Activated T-helper 17 cell treated with anti-CD3 and anti-CD28 coated beads, Interleukin-2, amount 50 U/mL, for 72 hours (primary cell): Measurements from ENCODE around the gene MYBPC2. TPM values are rescaled to one million over a fixed set of nuclear protein-coding genes. Genes with fewer than 3 reads are reported as not detected.

ENCODE experiments used
- ATAC-seq: fragments of 150-1000 bp; cut with Tn5 transposase; replicated peaks from 2 replicates; pipeline ENCODE4 v1.10.0; 2021; ENCODE audit warnings: mild to moderate bottlenecking, moderate library complexity
- H3K27ac Mint-ChIP-seq: one replicate; pipeline ENCODE4 v1.8.0; 2022; ENCODE audit warnings: mixed read lengths
- H3K27me3 Mint-ChIP-seq: one replicate; pipeline ENCODE4 v1.8.0; 2022; ENCODE audit warnings: mixed read lengths
- H3K36me3 Mint-ChIP-seq: one replicate; pipeline ENCODE4 v1.8.0; 2022; ENCODE audit warnings: low read depth, mild to moderate bottlenecking, mixed read lengths
- H3K4me1 Mint-ChIP-seq: one replicate; pipeline ENCODE4 v1.8.0; 2022; ENCODE audit warnings: mixed read lengths
- H3K4me3 Mint-ChIP-seq: one replicate; pipeline ENCODE4 v1.8.0; 2022; ENCODE audit warnings: mild to moderate bottlenecking, mixed read lengths
- H3K9me3 Mint-ChIP-seq: one replicate; pipeline ENCODE4 v1.8.0; 2022; ENCODE audit warnings: mixed read lengths
- total RNA-seq, 2 donors: library from RNA; stranded (reverse); gene quantifications; one replicate each; pipeline ENCODE4 v1.2.3, GENCODE V29; 2022

MYBPC2 gene
- total RNA-seq, 2 donors from 2014 or later = 0.28 to 4.6 TPM

GRCh38 chr19:50482271-50482855, 49.7 kb downstream of the MYBPC2 start:
- H3K9me3 Mint-ChIP-seq = no peaks in the 10 kb centered on the region
- peaks cover 74% of the 10 kb centered on the region for H3K36me3 Mint-ChIP-seq
- H3K27me3 Mint-ChIP-seq = no peaks in the 10 kb centered on the region
- no peak overlapping the region for H3K27ac Mint-ChIP-seq
- no peak overlapping the region for H3K4me3 Mint-ChIP-seq
- no peak for ATAC-seq
- H3K4me1 Mint-ChIP-seq = peaks cover 5% of the 10 kb centered on the region

GRCh38 chr19:50482916-50483315, 50.2 kb downstream of the MYBPC2 start:
- H3K4me1 Mint-ChIP-seq = no peaks in the 10 kb centered on the region
- H3K4me3 Mint-ChIP-seq = no peak overlapping the region
- H3K9me3 Mint-ChIP-seq = no peaks in the 10 kb centered on the region
- H3K36me3 Mint-ChIP-seq = peaks cover 69% of the 10 kb centered on the region
- H3K27ac Mint-ChIP-seq = no peak overlapping the region
- H3K27me3 Mint-ChIP-seq = no peaks in the 10 kb centered on the region
- ATAC-seq = no peak

GRCh38 chr19:50485284-50485955, 52.7 kb downstream of the MYBPC2 start:
- ATAC-seq = no peak
- Mint-ChIP-seq H3K27me3 (no peaks in the 10 kb centered on the region), H3K36me3 (peaks cover 50% of the 10 kb centered on the region), H3K9me3 (no peaks in the 10 kb centered on the region), H3K27ac (no peak overlapping the region), H3K4me3 (no peak overlapping the region), H3K4me1 (peaks cover 13% of the 10 kb centered on the region)

- peaks cover 43% of the 10 kb centered on the region for H3K36me3 Mint-ChIP-seq
- H3K27ac Mint-ChIP-seq = no peak overlapping the region
- no peaks in the 10 kb centered on the region for H3K9me3 Mint-ChIP-seq
- ATAC-seq = peak; percentile 39
- peaks cover 26% of the 10 kb centered on the region for H3K4me1 Mint-ChIP-seq
- no peak overlapping the region for H3K4me3 Mint-ChIP-seq
- no peaks in the 10 kb centered on the region for H3K27me3 Mint-ChIP-seq
These were observed 54.3 kb downstream of the MYBPC2 start for GRCh38 chr19:50486823-50487515.

GRCh38 chr19:50488389-50489194, 55.9 kb downstream of the MYBPC2 start:
- H3K4me1 Mint-ChIP-seq = peaks cover 32% of the 10 kb centered on the region
- ATAC-seq = no peak
- no peak overlapping the region for H3K4me3 Mint-ChIP-seq
- no peaks in the 10 kb centered on the region for H3K27me3 Mint-ChIP-seq
- H3K9me3 Mint-ChIP-seq = no peaks in the 10 kb centered on the region
- H3K36me3 Mint-ChIP-seq = peaks cover 29% of the 10 kb centered on the region
- peak overlapping the region; percentile 64 for H3K27ac Mint-ChIP-seq

- Mint-ChIP-seq H3K36me3 (peaks cover 20% of the 10 kb centered on the region), H3K27me3 (no peaks in the 10 kb centered on the region)
These were observed 56.8 kb downstream of the MYBPC2 start for GRCh38 chr19:50489461-50490011.

GRCh38 chr19:50490411-50490811, 57.7 kb downstream of the MYBPC2 start:
- Mint-ChIP-seq H3K9me3 (no peaks in the 10 kb centered on the region), H3K4me3 (no peak overlapping the region), H3K36me3 (peaks cover 11% of the 10 kb centered on the region), H3K4me1 (peaks cover 38% of the 10 kb centered on the region), H3K27me3 (no peaks in the 10 kb centered on the region), H3K27ac (peak overlapping the region; percentile 71)
- ATAC-seq = no peak

More at GRCh38 chr19:50489461-50490011, 56.8 kb downstream of the MYBPC2 start:
- no peak for ATAC-seq
- H3K4me3 Mint-ChIP-seq = no peak overlapping the region
- H3K4me1 Mint-ChIP-seq = peaks cover 36% of the 10 kb centered on the region
- H3K9me3 Mint-ChIP-seq = no peaks in the 10 kb centered on the region
- peak overlapping the region; percentile 64 for H3K27ac Mint-ChIP-seq

- no peak overlapping the region for H3K4me3 Mint-ChIP-seq
- no peaks in the 10 kb centered on the region for H3K27me3 Mint-ChIP-seq
- H3K9me3 Mint-ChIP-seq = no peaks in the 10 kb centered on the region
- no peak for ATAC-seq
- H3K36me3 Mint-ChIP-seq = peaks cover 7% of the 10 kb centered on the region
- peaks cover 38% of the 10 kb centered on the region for H3K4me1 Mint-ChIP-seq
- peak overlapping the region; percentile 71 for H3K27ac Mint-ChIP-seq
These were observed 58.3 kb downstream of the MYBPC2 start for GRCh38 chr19:50490991-50491472.

- Mint-ChIP-seq H3K36me3 (no peaks in the 10 kb centered on the region), H3K4me3 (peak overlapping the region; percentile 34)
- ATAC-seq = peak; percentile 84
These were observed 59.8 kb downstream of the MYBPC2 start for GRCh38 chr19:50492303-50493052.

GRCh38 chr19:50493171-50493570, 60.5 kb downstream of the MYBPC2 start:
- ATAC-seq = no peak
- no peaks in the 10 kb centered on the region for H3K36me3 Mint-ChIP-seq
- peaks cover 38% of the 10 kb centered on the region for H3K4me1 Mint-ChIP-seq
- no peaks in the 10 kb centered on the region for H3K27me3 Mint-ChIP-seq
- H3K4me3 Mint-ChIP-seq = no peak overlapping the region
- H3K27ac Mint-ChIP-seq = no peak overlapping the region
- no peaks in the 10 kb centered on the region for H3K9me3 Mint-ChIP-seq

More at GRCh38 chr19:50492303-50493052, 59.8 kb downstream of the MYBPC2 start:
- H3K27me3 Mint-ChIP-seq = no peaks in the 10 kb centered on the region
- H3K9me3 Mint-ChIP-seq = no peaks in the 10 kb centered on the region
- peak overlapping the region; percentile 71 for H3K27ac Mint-ChIP-seq
- H3K4me1 Mint-ChIP-seq = peaks cover 38% of the 10 kb centered on the region

- no peaks in the 10 kb centered on the region for H3K27me3 Mint-ChIP-seq
- H3K27ac Mint-ChIP-seq = peak overlapping the region; percentile 73
- no peak for ATAC-seq
These were observed 61.7 kb downstream of the MYBPC2 start for GRCh38 chr19:50494186-50495019.

GRCh38 chr19:50495020-50495531, 62.4 kb downstream of the MYBPC2 start:
- no peak for ATAC-seq
- Mint-ChIP-seq H3K9me3 (no peaks in the 10 kb centered on the region), H3K27ac (peak overlapping the region; percentile 73), H3K4me3 (no peak overlapping the region), H3K4me1 (peaks cover 27% of the 10 kb centered on the region), H3K27me3 (no peaks in the 10 kb centered on the region), H3K36me3 (no peaks in the 10 kb centered on the region)

More at GRCh38 chr19:50494186-50495019, 61.7 kb downstream of the MYBPC2 start:
- Mint-ChIP-seq H3K9me3 (no peaks in the 10 kb centered on the region), H3K4me1 (peaks cover 31% of the 10 kb centered on the region), H3K36me3 (no peaks in the 10 kb centered on the region), H3K4me3 (no peak overlapping the region)
